HG03469 (cell line): ENCODE measurements around the gene PCBP3.
"Not testable (repeated sequence)": the region's sequence is repeated elsewhere in the genome, so short reads cannot be mapped to it uniquely, and the experiment has no call there.

Experiments
- ATAC-seq: cut with Tn5 transposase; IDR thresholded peaks from one replicate; pipeline ENCODE4 v1.9.1; 2021; ENCODE audit warnings: mild to moderate bottlenecking, moderate library complexity, moderate number of reproducible peaks; ENCODE audit not compliant: unreplicated experiment

Gene PCBP3

GRCh38 chr21:45836268-45836655 is 192.7 kb downstream of the PCBP3 start:
- ATAC-seq: no peak

DNA sequence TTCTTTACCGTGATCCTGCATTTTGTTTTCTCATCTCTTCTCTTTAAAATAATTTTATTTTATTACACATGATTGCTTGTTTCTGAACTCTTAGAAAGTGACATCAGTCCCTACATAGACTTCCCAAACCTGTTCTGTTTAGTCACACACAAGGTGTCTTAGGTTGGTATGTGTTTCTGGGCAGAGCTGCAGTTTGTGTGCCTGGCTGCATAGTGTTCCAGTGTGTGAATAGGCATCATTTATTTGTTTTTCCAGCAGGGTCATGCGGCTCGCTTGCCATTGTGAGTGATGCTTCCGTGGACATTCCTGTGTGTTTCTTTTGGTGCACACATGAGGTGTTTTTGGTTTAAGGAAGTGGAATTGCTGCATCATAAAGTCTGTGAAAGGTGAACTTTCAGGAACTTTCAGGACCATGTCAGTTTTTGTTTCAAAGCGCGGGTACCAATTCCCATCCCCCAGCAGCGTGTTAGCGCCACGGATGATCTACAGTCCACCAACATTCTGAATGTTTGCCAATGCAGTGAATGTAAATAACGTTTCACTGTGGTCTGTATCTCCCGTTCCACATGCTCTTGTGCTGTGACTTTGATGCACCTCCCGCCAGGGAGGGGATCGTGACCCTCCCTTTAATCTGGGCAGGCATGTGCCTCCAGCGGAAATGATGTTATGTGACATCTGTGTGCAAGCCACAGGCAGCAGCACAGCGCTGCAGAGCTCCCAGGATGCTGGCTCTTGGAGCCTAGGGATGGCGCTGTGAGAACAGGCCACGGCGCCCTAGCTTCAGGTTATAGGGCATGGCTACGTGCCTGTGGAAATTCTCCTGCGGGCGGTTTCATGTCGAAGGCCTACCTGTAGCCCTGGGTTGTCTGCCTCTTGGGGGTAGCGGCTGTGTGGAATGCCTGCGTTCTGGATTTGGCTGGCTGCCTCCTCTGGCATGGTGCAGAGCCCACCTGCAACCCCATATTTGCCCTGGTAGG is 193.5 kb downstream of the PCBP3 start:
- no peak for ATAC-seq

DNA sequence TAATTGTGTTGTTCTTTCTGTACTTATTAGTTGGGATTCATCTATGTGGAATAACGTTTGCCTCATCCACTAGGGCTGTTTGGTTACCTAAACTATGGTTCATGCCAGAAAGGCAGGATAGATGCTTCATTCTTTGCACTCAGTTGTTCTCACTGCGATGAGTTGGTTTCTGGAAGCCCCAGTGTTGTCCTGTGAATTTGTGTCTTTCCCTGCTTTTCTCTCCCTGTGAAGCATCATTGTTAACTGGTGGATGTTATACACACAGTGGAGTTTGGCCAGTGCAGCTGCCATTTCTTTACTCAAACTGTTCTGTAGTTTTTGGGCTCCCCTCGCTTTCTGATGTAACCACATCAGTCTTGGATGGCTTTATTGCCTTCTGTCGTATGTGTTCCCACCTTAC is 194.4 kb downstream of the PCBP3 start:
- no peak for ATAC-seq

GRCh38 chr21:45838634-45839033 is 195.1 kb downstream of the PCBP3 start:
- ATAC-seq: no peak

DNA sequence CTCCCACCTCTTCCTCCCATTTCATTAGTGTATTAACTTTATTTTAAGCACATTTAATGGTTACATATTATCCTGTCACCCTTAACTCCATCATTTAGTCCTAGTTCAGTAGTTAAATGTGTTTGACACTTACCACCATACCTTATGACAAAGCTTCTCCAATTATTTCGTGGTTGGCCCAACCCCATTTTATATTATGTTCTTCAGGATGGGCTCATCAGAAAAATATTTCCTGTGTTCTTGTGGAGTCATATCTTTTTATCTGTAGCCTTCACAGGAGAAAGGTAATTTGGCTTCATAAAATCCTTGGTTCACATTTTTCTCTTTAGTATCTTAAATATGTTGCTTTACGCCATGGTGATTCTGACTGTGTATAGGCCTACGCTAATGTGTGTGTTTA is 195.7 kb downstream of the PCBP3 start:
- no peak for ATAC-seq

- no peak for ATAC-seq
Observed at GRCh38 chr21:45841033-45841432, 197.5 kb downstream of the PCBP3 start.

DNA sequence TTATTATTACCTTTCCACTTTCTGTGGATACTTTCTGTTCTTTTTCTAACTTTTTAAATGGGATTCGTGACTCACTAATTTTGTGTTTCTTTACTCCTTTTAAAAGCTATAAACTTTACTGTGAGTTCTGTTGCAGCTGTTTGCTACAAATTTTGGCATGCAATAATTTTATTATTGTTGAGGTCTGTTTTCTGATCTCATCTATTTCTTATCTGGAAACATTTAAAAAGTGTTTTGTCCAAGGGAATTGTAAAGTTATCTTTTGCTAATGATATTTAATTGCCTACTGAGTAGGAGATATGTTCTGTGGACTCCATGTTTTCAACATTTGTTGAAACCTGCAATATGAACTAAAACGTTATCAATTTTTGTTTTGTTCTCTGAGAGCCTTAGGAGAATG is 199.9 kb downstream of the PCBP3 start:
- ATAC-seq: no peak

GRCh38 chr21:45844181-45844580 is 200.7 kb downstream of the PCBP3 start:
- no peak for ATAC-seq

DNA sequence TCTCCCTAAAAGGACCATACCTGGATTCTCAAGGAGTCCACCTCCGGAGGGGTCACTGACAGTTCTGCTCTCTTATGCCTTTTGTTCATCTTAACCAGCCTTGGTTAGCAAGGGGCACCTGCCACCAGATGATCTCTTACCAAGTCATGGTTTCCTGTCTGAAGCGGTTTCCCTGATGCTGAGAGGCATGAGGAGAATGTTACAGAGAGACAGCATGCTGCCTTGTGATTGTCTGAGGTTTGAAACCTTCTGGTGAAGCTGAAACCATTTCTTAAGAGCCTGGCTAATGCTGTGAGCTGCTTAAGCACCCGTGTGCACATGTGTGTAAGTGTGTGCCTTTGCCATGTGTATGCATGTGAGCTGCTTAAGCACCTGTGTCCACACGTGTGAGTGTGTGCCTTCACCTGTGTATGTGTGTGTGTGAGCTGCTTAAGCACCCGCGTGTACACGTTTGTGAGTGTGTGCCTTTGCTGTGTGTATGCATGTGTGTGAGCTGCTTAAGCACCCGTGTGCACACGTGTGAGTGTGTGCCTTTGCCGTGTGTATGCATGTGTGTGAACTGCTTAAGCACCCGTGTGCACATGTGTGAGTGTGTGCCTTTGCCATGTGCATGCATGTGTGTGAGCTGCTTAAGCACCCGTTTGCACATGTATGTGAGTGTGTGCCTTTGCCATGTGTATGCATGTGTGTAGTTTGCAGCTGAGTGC is 201.7 kb downstream of the PCBP3 start:
- no peak for ATAC-seq

DNA sequence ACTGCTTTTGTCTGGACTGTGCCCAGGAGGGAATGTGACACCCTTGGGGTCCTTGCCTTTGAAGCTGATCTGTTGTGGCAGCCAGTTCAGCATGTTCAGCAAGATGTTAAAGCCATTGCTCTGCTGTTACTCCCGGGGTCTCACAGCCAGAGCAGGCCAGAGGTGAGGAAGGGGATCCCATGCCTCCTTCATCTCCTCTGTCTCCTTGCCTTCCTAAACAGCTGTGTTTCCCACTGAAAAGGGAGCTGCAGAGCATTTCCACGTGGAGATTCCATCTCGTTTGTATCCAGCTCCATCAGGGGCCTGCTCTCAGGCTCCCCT is 202.2 kb downstream of the PCBP3 start:
- no peak for ATAC-seq

- no peak for ATAC-seq
Observed at GRCh38 chr21:45846373-45847160, 203.0 kb downstream of the PCBP3 start.

DNA sequence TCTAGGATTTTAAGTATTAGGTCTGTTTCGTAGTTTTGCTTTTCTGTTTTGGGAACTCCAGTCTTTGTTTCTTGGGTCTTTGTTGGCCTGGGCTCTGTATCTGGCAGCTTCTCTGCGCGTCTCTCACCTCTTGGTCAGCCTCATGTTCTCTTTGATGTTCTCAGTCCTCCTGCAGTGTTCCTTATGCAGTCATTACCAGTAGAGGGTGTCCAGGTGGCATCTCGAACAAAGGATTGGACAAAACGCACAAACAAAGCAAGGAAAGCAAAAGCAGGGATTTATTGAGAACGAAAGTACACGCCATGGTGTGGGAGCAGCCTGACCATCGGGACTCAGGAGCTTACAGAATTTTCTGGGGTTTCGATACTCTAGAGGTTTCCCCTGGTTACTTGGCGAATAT is 204.3 kb downstream of the PCBP3 start:
- ATAC-seq: no peak

DNA sequence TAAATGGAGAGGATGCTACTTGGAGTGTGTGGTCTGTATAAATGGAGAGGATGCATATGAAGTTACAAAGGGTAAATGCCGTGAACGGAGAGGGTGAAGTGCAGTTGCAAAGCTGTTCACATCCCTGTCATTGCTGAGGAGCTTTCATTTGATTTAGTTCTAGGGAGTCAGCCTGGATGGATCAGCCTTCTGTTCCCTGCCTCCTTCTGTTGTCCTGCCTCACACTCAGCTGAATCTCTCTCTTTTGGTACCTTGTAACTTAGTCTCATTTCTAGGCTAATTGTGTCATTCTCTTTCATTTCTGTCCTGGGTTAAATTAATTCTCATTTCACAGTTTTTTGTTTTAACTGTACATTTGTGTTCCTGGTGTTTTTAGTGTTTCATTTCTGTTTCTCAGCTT is 204.8 kb downstream of the PCBP3 start:
- no peak for ATAC-seq

DNA sequence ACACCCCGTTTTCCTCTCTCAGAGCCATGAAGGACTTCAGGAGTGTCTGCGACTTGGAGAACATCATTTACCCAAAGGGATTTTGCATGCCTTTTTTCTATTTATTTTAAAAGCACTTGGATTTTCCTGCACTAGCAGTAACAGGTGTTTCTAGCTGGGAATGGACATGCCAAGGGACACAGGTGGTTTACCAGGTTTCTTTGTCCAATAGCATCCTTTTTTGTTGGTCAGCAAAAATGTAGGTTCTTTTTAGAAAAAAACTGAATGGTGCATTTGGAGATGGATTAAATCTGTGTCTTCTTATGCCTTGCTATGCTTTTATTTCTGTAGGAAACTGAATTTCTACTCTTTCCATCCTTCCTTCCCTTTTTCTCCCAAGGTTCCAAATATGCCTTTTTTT is 205.3 kb downstream of the PCBP3 start:
- no peak for ATAC-seq

GRCh38 chr21:45849651-45850050 is 206.1 kb downstream of the PCBP3 start:
- ATAC-seq: no peak

- no peak for ATAC-seq
Observed at GRCh38 chr21:45850181-45850580, 206.7 kb downstream of the PCBP3 start.

- not testable (repeated sequence) for ATAC-seq
Observed at GRCh38 chr21:45852386-45852785, 208.9 kb downstream of the PCBP3 start.

GRCh38 chr21:45852886-45853400 is 209.4 kb downstream of the PCBP3 start:
- ATAC-seq: no peak

GRCh38 chr21:45853703-45854342 is 210.3 kb downstream of the PCBP3 start:
- ATAC-seq: no peak

DNA sequence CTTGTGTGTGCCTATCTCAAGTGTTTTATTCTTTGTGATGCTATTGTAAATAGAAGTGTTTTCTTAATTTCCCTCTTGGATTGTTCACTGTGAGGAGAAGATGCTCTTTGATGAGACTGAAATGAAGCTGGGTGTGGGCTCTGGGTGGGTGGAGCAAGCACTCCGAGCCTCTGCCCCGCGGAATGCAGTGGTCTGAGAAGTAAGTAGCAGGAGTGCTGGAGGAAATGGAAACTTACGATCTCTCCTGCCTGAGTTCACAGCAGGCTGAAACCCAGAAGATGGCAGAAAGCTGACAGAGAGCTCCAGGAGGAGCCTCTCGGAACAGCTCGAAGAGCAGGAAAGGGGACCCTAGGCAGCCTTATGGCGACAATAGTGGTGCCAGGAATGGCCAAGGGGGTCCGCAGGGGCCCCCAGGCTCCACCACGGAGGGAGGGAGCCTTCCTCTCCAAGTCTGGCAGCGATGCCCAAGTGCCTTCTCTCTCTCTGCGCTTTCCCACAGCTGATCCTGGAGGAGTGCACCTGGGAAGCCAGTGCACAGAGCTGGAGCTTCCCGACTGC is 211.2 kb downstream of the PCBP3 start:
- no peak for ATAC-seq
